CD4-positive, alpha-beta T cell (primary cell): Measurements from ENCODE around the gene ENDOG. TPM values are rescaled to one million over a fixed set of nuclear protein-coding genes. Genes with fewer than 3 reads are reported as not detected.

ENCODE experiments used
- ATAC-seq: fragments of 200-7000 bp; cut with Tn5 transposase; one replicate; pipeline ENCODE4 v1.10.0; 2022; ENCODE audit warnings: mild to moderate bottlenecking; ENCODE audit not compliant: poor library complexity
- CTCF ChIA-PET: fragments of 350-600 bp; sonication (Branson Sonifier 250); formaldehyde crosslinking; loops from one replicate; lab custom pipeline; 2021; ENCODE audit warnings: antibody characterized with exemption, inconsistent platforms; lab: Charles Lee
- POLR2A ChIA-PET: fragments of 350-600 bp; sonication (Branson Sonifier 250); formaldehyde crosslinking; loops from one replicate; lab custom pipeline; 2021; ENCODE audit warnings: antibody characterized with exemption, inconsistent platforms; lab: Charles Lee
- DNase-seq, 14 experiments: peaks; one replicate each; pipeline ENCODE4 v3.0.0-alpha.2; 2013 to 2020; ENCODE audit warnings: mixed read lengths in 2 of 14
- H3K27ac ChIP-seq, 2 donors: one replicate each; pipeline versions ENCODE4 v1.5.1 to v1.7.0; 2013; ENCODE audit warnings: low read length in 2 of 2, low read depth in 1 of 2, mild to moderate bottlenecking in 1 of 2
- H3K27me3 ChIP-seq, 2 experiments: 1 replicate in 1 of 2; 2 replicates in 1 of 2; pipeline versions ENCODE4 v1.6.1 to v1.7.0; 2013; ENCODE audit warnings: low read length in 2 of 2, control low read depth in 1 of 2, mild to moderate bottlenecking in 1 of 2, moderate library complexity in 1 of 2; ENCODE audit not compliant: insufficient read depth in 2 of 2, control insufficient read depth in 1 of 2
- H3K36me3 ChIP-seq: one replicate; pipeline ENCODE4 v1.6.1; 2013; ENCODE audit warnings: low read length, control low read depth; ENCODE audit not compliant: insufficient read depth
- H3K4me1 ChIP-seq: one replicate; pipeline ENCODE4 v1.6.1; 2013; ENCODE audit warnings: low read length, control low read depth; ENCODE audit not compliant: insufficient read depth
- H3K4me3 ChIP-seq: one replicate; pipeline ENCODE4 v1.5.1; 2013; ENCODE audit warnings: mild to moderate bottlenecking, low read length, moderate library complexity
- H3K9me3 ChIP-seq, 2 experiments: 1 replicate in 1 of 2; 2 replicates in 1 of 2; pipeline versions ENCODE4 v1.6.1 to v1.7.0; 2013; ENCODE audit warnings: low read length in 2 of 2, mild to moderate bottlenecking in 2 of 2, control low read depth in 1 of 2, moderate library complexity in 1 of 2; ENCODE audit not compliant: control insufficient read depth in 1 of 2, insufficient read depth in 1 of 2
- H3K27ac Mint-ChIP-seq: one replicate; pipeline ENCODE4 v1.8.0; 2020; ENCODE audit warnings: mixed read lengths
- H3K27me3 Mint-ChIP-seq: one replicate; pipeline ENCODE4 v1.8.0; 2021; ENCODE audit warnings: mixed read lengths
- H3K36me3 Mint-ChIP-seq: one replicate; pipeline ENCODE4 v1.8.0; 2021; ENCODE audit warnings: low read depth, mixed read lengths
- H3K4me1 Mint-ChIP-seq: one replicate; pipeline ENCODE4 v1.8.0; 2021; ENCODE audit warnings: low read depth, mixed read lengths
- H3K4me3 Mint-ChIP-seq: one replicate; pipeline ENCODE4 v1.8.0; 2020; ENCODE audit warnings: mild to moderate bottlenecking, mixed read lengths
- H3K9me3 Mint-ChIP-seq: one replicate; pipeline ENCODE4 v1.8.0; 2020; ENCODE audit warnings: mixed read lengths
- CTCF ChIP-seq: fragments of 200-600 bp; IDR thresholded peaks from one replicate; pipeline ENCODE4 v1.8.0; 2022; ENCODE audit warnings: antibody characterized with exemption, mild to moderate bottlenecking
- intact Hi-C, 2 experiments: fragments of 100-400 bp; cut with DNase I in 1 of 2; cut with micrococcal nuclease in 1 of 2; formaldehyde crosslinking; loops; one replicate each; pipeline versions ENCODE4 v1.15.1 to v1.9.0; 2023 to 2025; cut with DNase I, micrococcal nuclease
- total RNA-seq, 174 experiments: library from RNA in 2 of 174; stranded (reverse) in 2 of 174; gene quantifications; one replicate each; pipeline ENCODE4 v1.2.3 and lab custom pipeline; 2021 to 2026

The ENDOG gene
- total RNA-seq, 2 experiments from 2014 or later: 3.2 to 3.7 TPM

GRCh38 chr9:128787659-128788058, 30.6 kb upstream of the ENDOG start:
- peak overlapping the region; percentile 79 for H3K4me3 ChIP-seq
- Mint-ChIP-seq H3K27me3 (no peaks in the 10 kb centered on the region), H3K4me1 (peaks cover 25% of the 10 kb centered on the region), H3K9me3 (no peaks in the 10 kb centered on the region), H3K4me3 (peak overlapping the region; percentile 96), H3K36me3 (peaks cover 38% of the 10 kb centered on the region), H3K27ac (peak overlapping the region; percentile 99)
- H3K36me3 ChIP-seq: peaks cover 29% of the 10 kb centered on the region
- CTCF ChIA-PET: interaction anchor here (2.3 kb wide), 1 partner anchor 31 kb away, joined by 6 read pairs; the partner anchor contains the start of gene ENDOG
- no peaks in the 10 kb centered on the region for H3K9me3 ChIP-seq
- TF ChIP-seq CTCF: no peak
- intact Hi-C loops: loop anchor here (1.0 to 10.0 kb wide), 7 partner anchors 16 to 465 kb away; partner anchors contain the start of genes ZER1 (in 2 of the 2), COQ4 (in 1 of the 2), ENDOG (in 1 of the 2) and LRRC8A (in 1 of the 2)
- no peaks in the 10 kb centered on the region for H3K27me3 ChIP-seq
- H3K27ac ChIP-seq: peak overlapping the region; percentile 57 to 77
- DNase-seq (peak in 2 of 14 experiments; percentile 15 to 35), ATAC-seq (no peak)
- POLR2A ChIA-PET: interaction anchor here (0.7 to 5.7 kb wide), 5 partner anchors 15 to 98 kb away, joined by 3 to 49 read pairs (median 8); partner anchors contain the start of genes ENDOG, SET, ZDHHC12 and ZER1
- peaks cover 23% of the 10 kb centered on the region for H3K4me1 ChIP-seq

GRCh38 chr9:128788445-128788844, 29.9 kb upstream of the ENDOG start:
- intact Hi-C loops: loop anchor here in 1 of 2 experiments (5.0 to 10.0 kb wide), 4 partner anchors 39 to 466 kb away; partner anchors contain the start of genes COQ4, ODF2, PKN3 and SPOUT1
- no peaks in the 10 kb centered on the region for H3K9me3 ChIP-seq
- peak overlapping the region; percentile 96 for H3K4me3 Mint-ChIP-seq
- peak overlapping the region in 1 of 2 donors; percentile 77 for H3K27ac ChIP-seq
- H3K27me3 ChIP-seq: no peaks in the 10 kb centered on the region
- no peaks in the 10 kb centered on the region for H3K9me3 Mint-ChIP-seq
- peaks cover 25% of the 10 kb centered on the region for H3K4me1 Mint-ChIP-seq
- DNase-seq: no peak
- no peak for ATAC-seq
- no peak for TF ChIP-seq CTCF
- peaks cover 46% of the 10 kb centered on the region for H3K36me3 Mint-ChIP-seq
- H3K36me3 ChIP-seq: peaks cover 37% of the 10 kb centered on the region
- POLR2A ChIA-PET: interaction anchor here (0.7 to 5.7 kb wide), 5 partner anchors 16 to 99 kb away, joined by 3 to 49 read pairs (median 8); partner anchors contain the start of genes ENDOG, SET, ZDHHC12 and ZER1
- no peaks in the 10 kb centered on the region for H3K27me3 Mint-ChIP-seq
- peak overlapping the region; percentile 99 for H3K27ac Mint-ChIP-seq
- H3K4me1 ChIP-seq: peaks cover 23% of the 10 kb centered on the region
- CTCF ChIA-PET: interaction anchor here (0.7 to 2.3 kb wide), 2 partner anchors 30 to 140 kb away, joined by 3 to 6 read pairs; partner anchors contain the start of gene ENDOG
- peak overlapping the region; percentile 79 for H3K4me3 ChIP-seq

GRCh38 chr9:128790536-128790935, 27.8 kb upstream of the ENDOG start:
- Mint-ChIP-seq H3K4me3 (no peak overlapping the region), H3K4me1 (peaks cover 25% of the 10 kb centered on the region), H3K36me3 (peaks cover 59% of the 10 kb centered on the region), H3K9me3 (no peaks in the 10 kb centered on the region), H3K27me3 (no peaks in the 10 kb centered on the region), H3K27ac (no peak overlapping the region)
- Histone ChIP-seq H3K36me3 (peaks cover 47% of the 10 kb centered on the region), H3K27ac (no peak overlapping the region), H3K4me3 (no peak overlapping the region), H3K9me3 (no peaks in the 10 kb centered on the region), H3K4me1 (peaks cover 21% of the 10 kb centered on the region), H3K27me3 (no peaks in the 10 kb centered on the region)
- ChIA-PET POLR2A (no interaction called here), CTCF (no interaction called here)
- DNase-seq: no peak
- intact Hi-C loops: no loop called here
- no peak for TF ChIP-seq CTCF
- no peak for ATAC-seq
